Right ventricle myocardium inferior (tissue), 1 donor: ENCODE measurements around the gene TXN. TPM values are rescaled to one million over a fixed set of nuclear protein-coding genes. Genes with fewer than 3 reads are reported as not detected.
"Not testable (repeated sequence)": the region's sequence is repeated elsewhere in the genome, so short reads cannot be mapped to it uniquely, and the experiment has no call there.

Experiments
- ATAC-seq: fragments of 200-7000 bp; cut with Tn5 transposase; one replicate; pipeline ENCODE4 v1.9.1; 2020; ENCODE audit warnings: mild to moderate bottlenecking, moderate library complexity
- DNase-seq: peaks from one replicate; pipeline ENCODE4 v3.0.0; 2021; ENCODE audit errors: missing footprints
- intact Hi-C: fragments of 100-400 bp; cut with DNase I; formaldehyde crosslinking; loops from one replicate; pipeline ENCODE4 v1.11.0; 2022
- total RNA-seq: library from RNA; stranded (reverse); fragmentation: NEBNext Ultra II Directional; extraction: Animal tissue kit (Norgen Biotek cat#: 25700); gene quantifications from one replicate; pipeline ENCODE4 v1.2.1, GENCODE V29; 2021
- donor health status: DM: no; HTN: yes; CAD: no; lungs with severe emphysema.

The TXN gene
- total RNA-seq, 1 donor from 2014 or later: 66.5 TPM

- ATAC-seq (no peak), DNase-seq (no peak)
- intact Hi-C loops: no loop called here
Measured at GRCh38 chr9:110220809-110221208, 35.5 kb downstream of the TXN start.

- no peak for ATAC-seq
Measured at GRCh38 chr9:110217656-110218099, 38.6 kb downstream of the TXN start.

GRCh38 chr9:110214586-110215355, 41.5 kb downstream of the TXN start:
- no peak for DNase-seq
- ATAC-seq: no peak
- intact Hi-C loops: loop anchor here (5.0 kb wide), 2 partner anchors 32 to 312 kb away; no protein-coding TSS in a partner anchor

More at GRCh38 chr9:110217656-110218099, 38.6 kb downstream of the TXN start:
- intact Hi-C loops: loop anchor here (5.0 kb wide), 2 partner anchors 35 to 315 kb away; no protein-coding TSS in a partner anchor
- DNase-seq: no peak

GRCh38 chr9:110214090-110214489, 42.2 kb downstream of the TXN start:
- intact Hi-C loops: no loop called here
- no peak for ATAC-seq

GRCh38 chr9:110213413-110214044, 42.8 kb downstream of the TXN start:
- DNase-seq (no peak), ATAC-seq (no peak)
- intact Hi-C loops: no loop called here

More at GRCh38 chr9:110214090-110214489, 42.2 kb downstream of the TXN start:
- DNase-seq: no peak

- intact Hi-C loops: no loop called here
- ATAC-seq (no peak), DNase-seq (no peak)
Measured at GRCh38 chr9:110208031-110208430, 48.3 kb downstream of the TXN start, which contains the start of gene C9orf152. TSS of gene C9orf152 (minus strand) at chr9:110208159. CDS start at chr9:110207579, 580 bp downstream.

GRCh38 chr9:110207071-110207641, 49.2 kb downstream of the TXN start:
- intact Hi-C loops: no loop called here
- ATAC-seq (no peak), DNase-seq (no peak)

- ATAC-seq: no peak
- intact Hi-C loops: no loop called here
- no peak for DNase-seq
Measured at GRCh38 chr9:110206389-110206788, 49.9 kb downstream of the TXN start.

- intact Hi-C loops: not testable (repeated sequence)
Measured at GRCh38 chr9:110205612-110206011, 50.7 kb downstream of the TXN start.

GRCh38 chr9:110202232-110202631, 54.1 kb downstream of the TXN start:
- DNase-seq (no peak), ATAC-seq (no peak)
- intact Hi-C loops: no loop called here

More at GRCh38 chr9:110205612-110206011, 50.7 kb downstream of the TXN start:
- not testable (repeated sequence) for ATAC-seq, DNase-seq

- DNase-seq (no peak), ATAC-seq (no peak)
- intact Hi-C loops: no loop called here
Measured at GRCh38 chr9:110199643-110200042, 56.7 kb downstream of the TXN start.

- no peak for DNase-seq
- no peak for ATAC-seq
- intact Hi-C loops: no loop called here
Measured at GRCh38 chr9:110198357-110198756, 58.0 kb downstream of the TXN start.

GRCh38 chr9:110197330-110198187, 58.7 kb downstream of the TXN start:
- ATAC-seq: no peak
- intact Hi-C loops: no loop called here

GRCh38 chr9:110196084-110196499, 60.2 kb downstream of the TXN start:
- ATAC-seq, DNase-seq, intact Hi-C loops: not testable (repeated sequence)

More at GRCh38 chr9:110197330-110198187, 58.7 kb downstream of the TXN start:
- DNase-seq: no peak

Other genes starting within 250 kb of the TXN start
- not detected for gene C9orf152, start 48.3 kb downstream of the TXN start, total RNA-seq
- not detected for gene TXNDC8, start 81.4 kb upstream of the TXN start, total RNA-seq